Common myeloid progenitor, CD34-positive (primary cell): Measurements from ENCODE around the gene LRRC4C.

Experiments
- CTCF ChIA-PET: fragments of 350-600 bp; sonication (Branson Sonifier 250); formaldehyde crosslinking; loops from one replicate; lab custom pipeline; 2021; ENCODE audit warnings: antibody characterized with exemption; lab: Charles Lee
- POLR2A ChIA-PET: fragments of 350-600 bp; sonication (Branson Sonifier 250); formaldehyde crosslinking; loops from one replicate; lab custom pipeline; 2021; ENCODE audit warnings: antibody characterized with exemption; lab: Charles Lee
- DNase-seq, 3 donors: peaks; one replicate each; pipeline versions ENCODE4 v3.0.0 to v3.0.0-alpha.2; 2013
- H3K27ac ChIP-seq, 2 experiments: 1 replicate in 1 of 2; 2 replicates in 1 of 2; pipeline ENCODE4 v1.7.0; 2013; ENCODE audit warnings: inconsistent platforms in 2 of 2, low read length in 2 of 2, mild to moderate bottlenecking in 2 of 2, low read depth in 1 of 2, moderate library complexity in 1 of 2; ENCODE audit not compliant: severe bottlenecking in 2 of 2, insufficient read depth in 1 of 2, poor library complexity in 1 of 2
- H3K27me3 ChIP-seq, 5 experiments: replicated peaks in 2 of 5; 1 replicate in 3 of 5; 2 replicates in 2 of 5; pipeline versions ENCODE4 v1.6.1 to v1.7.0; 2013; ENCODE audit warnings: low read length in 4 of 5, mild to moderate bottlenecking in 2 of 5, moderate library complexity in 2 of 5, inconsistent platforms in 1 of 5; ENCODE audit not compliant: insufficient read depth in 5 of 5, control insufficient read depth in 4 of 5
- H3K36me3 ChIP-seq, 4 experiments: 1 replicate in 2 of 4; 2 replicates in 2 of 4; pipeline versions ENCODE4 v1.6.1 to v1.7.0; 2013; ENCODE audit warnings: low read length in 3 of 4, control low read depth in 1 of 4, mild to moderate bottlenecking in 1 of 4; ENCODE audit not compliant: control insufficient read depth in 4 of 4, insufficient read depth in 4 of 4
- H3K4me1 ChIP-seq, 4 experiments: 1 replicate in 3 of 4; 2 replicates in 1 of 4; pipeline versions ENCODE4 v1.6.1 to v1.7.1; 2013; ENCODE audit warnings: low read length in 3 of 4, mild to moderate bottlenecking in 3 of 4, control low read depth in 1 of 4, inconsistent platforms in 1 of 4, moderate library complexity in 1 of 4; ENCODE audit not compliant: control insufficient read depth in 4 of 4, insufficient read depth in 4 of 4; ENCODE audit errors: control extremely low read depth in 1 of 4
- H3K4me3 ChIP-seq, 7 experiments: 1 replicate in 4 of 7; 2 replicates in 3 of 7; pipeline versions ENCODE4 v1.5.1 to v1.7.0; 2013; ENCODE audit warnings: mild to moderate bottlenecking in 7 of 7, low read length in 6 of 7, moderate library complexity in 6 of 7, inconsistent platforms in 2 of 7, low read depth in 2 of 7, control low read depth in 1 of 7; ENCODE audit not compliant: insufficient read depth in 4 of 7, control insufficient read depth in 1 of 7; ENCODE audit errors: extremely low read depth in 1 of 7
- H3K9me3 ChIP-seq, 5 experiments: 1 replicate in 4 of 5; 2 replicates in 1 of 5; pipeline versions ENCODE4 v1.6.1 to v1.7.1; 2013; ENCODE audit warnings: low read length in 4 of 5, mild to moderate bottlenecking in 2 of 5, inconsistent platforms in 1 of 5, low read depth in 1 of 5, moderate library complexity in 1 of 5; ENCODE audit not compliant: control insufficient read depth in 4 of 5, insufficient read depth in 2 of 5; ENCODE audit errors: control extremely low read depth in 1 of 5
- WGBS: methylation state at CpG from one replicate; pipeline ENCODE4 v1.1.5; 2013; ENCODE audit not compliant: insufficient coverage; 5-methylcytosine and 5-hydroxymethylcytosine counted together

LRRC4C gene

DNA sequence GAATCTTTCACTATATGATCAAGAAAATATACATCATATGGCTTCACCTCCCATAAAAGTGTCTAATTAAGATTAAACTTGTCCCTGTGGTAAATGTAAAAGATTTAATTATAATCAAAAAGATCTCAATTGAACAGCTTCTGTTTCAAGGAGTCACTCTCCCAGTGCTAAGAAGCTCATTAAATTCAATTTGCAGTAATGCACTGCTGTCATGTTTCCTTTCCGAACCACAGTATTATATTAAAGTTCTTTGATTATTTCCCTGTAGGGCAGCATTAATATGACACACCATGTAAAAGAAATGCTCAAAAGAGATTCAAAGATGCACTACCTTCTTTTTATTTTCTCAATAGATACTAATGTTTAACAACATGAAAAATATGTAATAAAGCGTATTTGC, 758.4 kb downstream of the LRRC4C start:
- Histone ChIP-seq H3K4me1 (no peaks in the 10 kb centered on the region), H3K27ac (no peak overlapping the region), H3K27me3 (no peaks in the 10 kb centered on the region), H3K36me3 (no peaks in the 10 kb centered on the region), H3K9me3 (no peaks in the 10 kb centered on the region), H3K4me3 (no peak overlapping the region)
- ChIA-PET POLR2A (no interaction called here), CTCF (no interaction called here)
- no CpG with 5 or more reads among the region's 2 CpGs for WGBS
- no peak for DNase-seq

DNA sequence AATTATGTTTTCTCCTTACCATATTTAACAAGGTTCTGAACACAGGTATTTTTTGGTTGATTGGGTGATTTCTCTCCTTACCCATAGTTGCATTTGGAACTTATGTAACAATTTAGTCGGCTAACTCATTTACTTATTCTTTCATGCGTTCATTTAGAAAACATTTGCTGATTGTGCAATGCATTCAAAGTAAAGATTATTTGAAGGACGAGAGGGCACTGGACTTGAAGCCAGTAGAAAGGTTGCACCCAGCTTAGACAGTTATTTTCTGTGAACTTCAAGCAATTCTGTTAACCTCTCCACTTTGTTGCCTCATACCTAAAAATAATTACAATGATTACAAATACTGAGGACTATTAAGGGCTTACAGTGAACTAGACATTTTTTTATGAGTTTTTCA, 769.6 kb downstream of the LRRC4C start:
- H3K4me3 ChIP-seq, result no peak overlapping the region
- no peak overlapping the region for H3K27ac ChIP-seq
- CTCF ChIA-PET, result no interaction called here
- no peak for DNase-seq
- H3K4me1 ChIP-seq, result no peaks in the 10 kb centered on the region
- no peaks in the 10 kb centered on the region for H3K36me3 ChIP-seq
- no peaks in the 10 kb centered on the region for H3K9me3 ChIP-seq
- POLR2A ChIA-PET, result no interaction called here
- H3K27me3 ChIP-seq, result no peaks in the 10 kb centered on the region
- no CpG with 5 or more reads among the region's 3 CpGs for WGBS

GRCh38 chr11:40688369-40688768, 771.1 kb downstream of the LRRC4C start:
- ChIA-PET CTCF (interaction anchor here (0.6 kb wide), 1 partner anchor 35 kb away, joined by 3 read pairs; no protein-coding TSS in a partner anchor), POLR2A (no interaction called here)
- Histone ChIP-seq H3K27me3 (no peaks in the 10 kb centered on the region), H3K9me3 (no peaks in the 10 kb centered on the region), H3K4me1 (no peaks in the 10 kb centered on the region), H3K27ac (no peak overlapping the region), H3K36me3 (no peaks in the 10 kb centered on the region), H3K4me3 (no peak overlapping the region)
- DNase-seq, result no peak
- 48% methylated on average over 3 of the region's 4 CpGs for WGBS

- Histone ChIP-seq H3K4me1 (no peaks in the 10 kb centered on the region), H3K4me3 (no peak overlapping the region), H3K9me3 (no peaks in the 10 kb centered on the region), H3K36me3 (no peaks in the 10 kb centered on the region), H3K27me3 (no peaks in the 10 kb centered on the region), H3K27ac (no peak overlapping the region)
- CTCF ChIA-PET, result no interaction called here
- DNase-seq, result no peak
- POLR2A ChIA-PET, result no interaction called here
- no CpG with 5 or more reads among the region's 5 CpGs for WGBS
Measured at GRCh38 chr11:40686765-40687164, 772.7 kb downstream of the LRRC4C start.

DNA sequence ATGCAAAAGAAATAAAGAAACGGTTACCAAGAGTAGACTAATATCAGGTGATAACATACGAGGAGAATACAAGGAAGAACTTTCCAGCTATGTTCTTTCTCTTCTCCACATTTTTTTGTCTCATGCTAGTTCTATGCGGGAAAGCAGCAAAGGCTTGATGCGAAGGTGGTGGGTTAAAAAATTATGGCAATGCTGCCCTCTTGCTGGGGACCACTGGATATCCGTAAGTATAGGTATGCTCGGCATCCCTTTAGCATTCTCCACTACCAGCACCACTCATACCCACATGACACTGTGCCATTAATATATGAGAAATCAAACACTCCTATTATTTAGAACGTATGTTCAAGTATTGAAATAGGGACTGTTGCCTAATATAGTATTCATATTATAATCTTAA, 776.4 kb downstream of the LRRC4C start:
- H3K27ac ChIP-seq, result no peak overlapping the region
- CTCF ChIA-PET, result no interaction called here
- no peaks in the 10 kb centered on the region for H3K36me3 ChIP-seq
- no peaks in the 10 kb centered on the region for H3K27me3 ChIP-seq
- 93% methylated on average over 2 of the region's 7 CpGs for WGBS
- no peaks in the 10 kb centered on the region for H3K9me3 ChIP-seq
- no peak for DNase-seq
- H3K4me3 ChIP-seq, result no peak overlapping the region
- POLR2A ChIA-PET, result interaction anchor here (0.5 kb wide), 1 partner anchor 1939 kb away, joined by 3 read pairs; no protein-coding TSS in a partner anchor
- no peaks in the 10 kb centered on the region for H3K4me1 ChIP-seq

DNA sequence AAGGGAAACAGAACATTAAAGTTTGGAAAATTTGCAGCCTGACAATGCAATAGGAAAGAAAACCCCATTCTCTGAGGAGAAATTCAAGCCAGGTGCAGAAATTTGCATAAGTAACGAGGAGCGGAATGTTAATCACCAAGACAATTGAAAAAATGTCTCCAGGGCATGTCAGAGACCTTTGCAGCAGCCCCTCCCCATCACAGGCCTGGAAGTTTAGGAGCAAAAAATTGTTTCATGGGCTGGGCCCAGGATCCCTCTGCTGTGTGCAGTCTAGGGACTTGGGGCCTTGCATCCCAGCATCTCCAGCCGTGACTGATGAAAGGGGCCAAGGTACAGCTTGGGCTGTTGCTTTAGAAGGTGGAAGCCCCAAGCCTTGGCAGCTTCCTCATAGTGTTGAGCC, 780.2 kb downstream of the LRRC4C start:
- CTCF ChIA-PET, result interaction anchor here (0.6 kb wide), 1 partner anchor 42 kb away, joined by 3 read pairs; no protein-coding TSS in a partner anchor
- Histone ChIP-seq H3K27ac (no peak overlapping the region), H3K4me3 (no peak overlapping the region), H3K27me3 (no peaks in the 10 kb centered on the region), H3K4me1 (no peaks in the 10 kb centered on the region), H3K36me3 (no peaks in the 10 kb centered on the region), H3K9me3 (no peaks in the 10 kb centered on the region)
- DNase-seq, result no peak
- WGBS, result 75% methylated on average over 3 of the region's 3 CpGs
- POLR2A ChIA-PET, result no interaction called here

DNA sequence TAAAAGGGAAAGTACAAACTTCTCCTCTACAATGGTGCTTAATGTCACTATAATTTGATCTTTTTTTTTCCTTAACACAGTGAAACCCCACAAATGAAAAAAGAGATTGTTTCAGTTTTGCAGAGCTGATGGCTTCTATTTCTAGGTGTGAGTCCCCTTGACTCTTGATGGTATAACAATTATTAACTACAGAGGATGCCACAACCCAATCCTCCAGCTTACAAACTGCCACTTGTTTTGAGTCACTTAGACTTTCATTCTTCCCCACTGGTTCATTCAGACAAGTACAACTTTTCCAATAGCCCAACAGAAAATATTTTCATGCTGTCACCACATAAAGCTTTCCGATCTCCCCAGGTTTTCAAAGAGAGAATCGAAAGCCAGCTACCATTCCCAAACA, 812.2 kb downstream of the LRRC4C start:
- WGBS, result 100% methylated on average over 2 of the region's 2 CpGs
- no peak for DNase-seq
- no peaks in the 10 kb centered on the region for H3K4me1 ChIP-seq
- H3K27me3 ChIP-seq, result no peaks in the 10 kb centered on the region
- POLR2A ChIA-PET, result no interaction called here
- H3K4me3 ChIP-seq, result no peak overlapping the region
- no peak overlapping the region for H3K27ac ChIP-seq
- H3K9me3 ChIP-seq, result no peaks in the 10 kb centered on the region
- no peaks in the 10 kb centered on the region for H3K36me3 ChIP-seq
- CTCF ChIA-PET, result no interaction called here
